IPS-15b (cell line): ENCODE results near the gene NCOA3.

Experiments
- H3K27me3 ChIP-seq: one replicate; pipeline ENCODE4 v1.6.1; 2013; ENCODE audit warnings: low read length; ENCODE audit not compliant: control insufficient read depth, insufficient read depth
- H3K36me3 ChIP-seq: one replicate; pipeline ENCODE4 v1.6.1; 2013; ENCODE audit warnings: low read length; ENCODE audit not compliant: control insufficient read depth, insufficient read depth
- H3K4me1 ChIP-seq: one replicate; pipeline ENCODE4 v1.6.1; 2013; ENCODE audit warnings: mild to moderate bottlenecking, low read length; ENCODE audit not compliant: control insufficient read depth, insufficient read depth
- H3K4me3 ChIP-seq: one replicate; pipeline ENCODE4 v1.5.1; 2013; ENCODE audit warnings: low read depth, low read length
- H3K9ac ChIP-seq: one replicate; pipeline ENCODE4 v1.6.1; 2013; ENCODE audit warnings: low read depth, mild to moderate bottlenecking, low read length
- H3K9me3 ChIP-seq: one replicate; pipeline ENCODE4 v1.6.1; 2013; ENCODE audit warnings: mild to moderate bottlenecking, low read length; ENCODE audit not compliant: control insufficient read depth, insufficient read depth

NCOA3 gene

GRCh38 chr20:47480239-47480638 is 21.4 kb upstream of the NCOA3 start:
- H3K4me1 ChIP-seq: no peaks in the 10 kb centered on the region
- H3K27me3 ChIP-seq: no peaks in the 10 kb centered on the region
- H3K9me3 ChIP-seq: no peaks in the 10 kb centered on the region
- no peaks in the 10 kb centered on the region for H3K36me3 ChIP-seq
- no peak overlapping the region for H3K9ac ChIP-seq
- H3K4me3 ChIP-seq: no peak overlapping the region

- Histone ChIP-seq H3K4me3 (no peak overlapping the region), H3K4me1 (no peaks in the 10 kb centered on the region), H3K9ac (no peak overlapping the region), H3K27me3 (no peaks in the 10 kb centered on the region), H3K36me3 (no peaks in the 10 kb centered on the region), H3K9me3 (no peaks in the 10 kb centered on the region)
Observed at GRCh38 chr20:47480705-47481104, 21.0 kb upstream of the NCOA3 start.

DNA sequence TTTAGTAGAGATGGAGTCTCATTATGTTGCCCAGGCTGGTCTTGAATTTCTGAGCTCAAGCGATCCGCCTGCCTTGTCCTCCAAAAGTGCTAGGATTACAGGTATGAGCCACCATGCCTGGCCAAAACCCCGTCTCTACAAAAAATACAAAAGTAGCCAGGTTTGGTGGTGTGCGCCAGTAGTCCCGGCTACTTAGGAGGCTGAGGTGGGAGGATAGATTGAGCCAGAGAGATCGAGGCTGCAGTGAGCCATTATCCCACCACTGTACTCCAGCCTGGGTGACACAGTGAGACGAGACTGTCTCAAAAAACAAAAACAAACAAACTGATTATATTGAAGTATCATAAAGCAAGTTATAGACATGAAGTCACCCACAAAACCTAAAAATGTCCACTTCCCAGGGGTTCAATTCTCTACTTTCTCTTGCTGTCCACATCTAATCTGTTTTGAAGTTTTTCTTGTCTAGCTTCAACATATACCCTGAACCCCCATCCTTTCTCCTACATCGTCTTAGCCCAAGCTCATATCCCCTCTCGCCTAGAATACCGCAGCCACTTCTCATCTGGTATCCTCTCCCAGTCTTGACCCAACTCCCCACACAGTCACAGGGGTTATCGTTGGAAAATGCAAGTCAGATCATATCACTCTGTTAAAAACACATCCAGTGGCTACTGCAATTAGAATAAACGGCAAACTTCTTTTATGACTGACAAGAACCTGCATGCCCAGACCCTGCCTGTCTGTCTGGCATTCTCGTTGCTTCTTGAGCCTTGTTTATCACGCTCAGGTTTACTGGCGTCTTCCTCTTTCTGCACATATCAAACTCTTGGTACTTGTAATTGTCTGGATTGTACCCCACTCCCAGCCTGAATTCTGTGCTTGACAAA is 20.1 kb upstream of the NCOA3 start:
- no peak overlapping the region for H3K9ac ChIP-seq
- H3K4me1 ChIP-seq: no peaks in the 10 kb centered on the region
- H3K4me3 ChIP-seq: no peak overlapping the region
- no peaks in the 10 kb centered on the region for H3K9me3 ChIP-seq
- no peaks in the 10 kb centered on the region for H3K27me3 ChIP-seq
- H3K36me3 ChIP-seq: no peaks in the 10 kb centered on the region

GRCh38 chr20:47482705-47483104 is 19.0 kb upstream of the NCOA3 start:
- no peak overlapping the region for H3K4me3 ChIP-seq
- no peaks in the 10 kb centered on the region for H3K36me3 ChIP-seq
- peaks cover 2% of the 10 kb centered on the region for H3K4me1 ChIP-seq

DNA sequence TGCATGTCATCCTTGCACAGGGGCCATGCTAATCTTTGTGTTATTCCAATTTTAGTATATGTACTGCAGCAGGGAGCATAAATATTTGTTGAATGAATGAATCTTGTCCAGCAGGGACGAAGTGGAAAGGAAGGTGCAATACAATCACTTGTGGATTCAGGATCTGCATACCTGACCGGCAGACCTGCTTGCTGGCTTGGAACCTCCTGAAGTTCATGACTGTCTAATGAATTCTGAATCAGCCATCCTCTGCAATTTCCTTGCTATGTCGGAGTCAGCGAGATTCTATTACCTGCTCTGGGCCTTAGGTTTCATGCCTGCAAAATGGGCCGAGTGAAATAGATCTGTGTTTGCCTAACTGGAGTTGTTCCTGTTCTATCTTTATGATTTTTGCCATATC is 17.4 kb upstream of the NCOA3 start:
- H3K27me3 ChIP-seq: no peaks in the 10 kb centered on the region
- H3K4me1 ChIP-seq: peaks cover 3% of the 10 kb centered on the region
- no peaks in the 10 kb centered on the region for H3K9me3 ChIP-seq
- H3K36me3 ChIP-seq: no peaks in the 10 kb centered on the region
- no peak overlapping the region for H3K9ac ChIP-seq
- no peak overlapping the region for H3K4me3 ChIP-seq

More at GRCh38 chr20:47482705-47483104, 19.0 kb upstream of the NCOA3 start:
- no peaks in the 10 kb centered on the region for H3K9me3 ChIP-seq
- no peaks in the 10 kb centered on the region for H3K27me3 ChIP-seq
- no peak overlapping the region for H3K9ac ChIP-seq

- no peaks in the 10 kb centered on the region for H3K9me3 ChIP-seq
- H3K27me3 ChIP-seq: no peaks in the 10 kb centered on the region
- peaks cover 3% of the 10 kb centered on the region for H3K4me1 ChIP-seq
- H3K4me3 ChIP-seq: no peak overlapping the region
- H3K9ac ChIP-seq: no peak overlapping the region
- no peaks in the 10 kb centered on the region for H3K36me3 ChIP-seq
Observed at GRCh38 chr20:47487175-47487917, 14.3 kb upstream of the NCOA3 start.

DNA sequence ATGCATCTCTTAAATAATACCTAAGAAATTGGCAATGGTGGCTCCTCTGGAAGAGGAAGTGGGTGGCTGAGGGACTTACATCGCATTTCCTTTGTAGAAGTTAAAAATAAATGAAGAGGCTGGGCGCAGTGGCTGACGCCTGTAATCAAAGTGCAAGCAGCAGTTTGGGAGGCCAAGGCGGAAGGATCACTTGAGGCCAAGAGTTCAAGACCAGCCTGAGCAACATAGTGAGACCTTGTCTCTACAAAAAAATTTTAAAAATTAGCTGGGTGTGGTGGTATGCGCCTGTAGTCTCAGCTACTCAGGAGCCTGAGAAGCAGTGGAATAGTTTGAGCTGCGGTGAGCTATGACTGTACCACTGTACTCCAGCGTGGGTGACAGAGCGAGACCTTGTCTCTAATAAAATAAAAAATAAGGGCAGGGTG is 12.2 kb upstream of the NCOA3 start:
- H3K4me1 ChIP-seq: peaks cover 8% of the 10 kb centered on the region

GRCh38 chr20:47490795-47491194 is 10.9 kb upstream of the NCOA3 start:
- H3K4me1 ChIP-seq: peaks cover 8% of the 10 kb centered on the region
- no peaks in the 10 kb centered on the region for H3K36me3 ChIP-seq
- no peaks in the 10 kb centered on the region for H3K9me3 ChIP-seq
- H3K27me3 ChIP-seq: no peaks in the 10 kb centered on the region
- no peak overlapping the region for H3K4me3 ChIP-seq
- H3K9ac ChIP-seq: no peak overlapping the region

More for the DNA sequence above, 12.2 kb upstream of the NCOA3 start:
- no peak overlapping the region for H3K9ac ChIP-seq
- H3K4me3 ChIP-seq: no peak overlapping the region
- H3K36me3 ChIP-seq: no peaks in the 10 kb centered on the region
- H3K9me3 ChIP-seq: no peaks in the 10 kb centered on the region
- H3K27me3 ChIP-seq: no peaks in the 10 kb centered on the region

GRCh38 chr20:47492284-47492683 is 9.4 kb upstream of the NCOA3 start:
- Histone ChIP-seq H3K27me3 (no peaks in the 10 kb centered on the region), H3K4me1 (peaks cover 8% of the 10 kb centered on the region)

GRCh38 chr20:47493175-47493962 is 8.3 kb upstream of the NCOA3 start:
- Histone ChIP-seq H3K36me3 (no peaks in the 10 kb centered on the region), H3K27me3 (no peaks in the 10 kb centered on the region), H3K4me3 (no peak overlapping the region), H3K9ac (no peak overlapping the region), H3K4me1 (peaks cover 6% of the 10 kb centered on the region), H3K9me3 (no peaks in the 10 kb centered on the region)

More at GRCh38 chr20:47492284-47492683, 9.4 kb upstream of the NCOA3 start:
- Histone ChIP-seq H3K36me3 (no peaks in the 10 kb centered on the region), H3K9ac (no peak overlapping the region), H3K9me3 (no peaks in the 10 kb centered on the region), H3K4me3 (no peak overlapping the region)

- Histone ChIP-seq H3K9ac (no peak overlapping the region), H3K27me3 (no peaks in the 10 kb centered on the region), H3K36me3 (no peaks in the 10 kb centered on the region), H3K9me3 (no peaks in the 10 kb centered on the region), H3K4me1 (peaks cover 6% of the 10 kb centered on the region), H3K4me3 (no peak overlapping the region)
Observed at GRCh38 chr20:47493963-47494293, 7.8 kb upstream of the NCOA3 start.
